MM.1S (cell line): ENCODE measurements around the gene SDC3.

Experiments
- DNase-seq: peaks from one replicate; pipeline ENCODE4 v3.0.0-alpha.2; 2015
- H2AFZ ChIP-seq: fragments of 300-600 bp; sonication (generic); 2 replicates; pipeline ENCODE4 v1.6.0; 2016; ENCODE audit warnings: antibody characterized with exemption, low read length
- H3F3A ChIP-seq: fragments of 300-600 bp; sonication (generic); 2 replicates; pipeline ENCODE4 v1.6.1; 2016; ENCODE audit warnings: mild to moderate bottlenecking, antibody characterized with exemption, low read length, moderate library complexity, mixed read lengths; ENCODE audit not compliant: insufficient read depth
- H3K27ac ChIP-seq: fragments of 300-600 bp; sonication (generic); 2 replicates; pipeline ENCODE4 v1.5.1; 2016; ENCODE audit warnings: mild to moderate bottlenecking, low read length
- H3K27me3 ChIP-seq: fragments of 300-600 bp; sonication (generic); replicated peaks from 2 replicates; pipeline ENCODE4 v1.6.0; 2016; ENCODE audit warnings: low read length; ENCODE audit not compliant: insufficient read depth
- H3K36me3 ChIP-seq: fragments of 300-600 bp; sonication (generic); replicated peaks from 2 replicates; pipeline ENCODE4 v1.6.1; 2016; ENCODE audit warnings: mild to moderate bottlenecking, low read length, mixed read lengths; ENCODE audit not compliant: insufficient read depth
- H3K4me1 ChIP-seq: fragments of 300-600 bp; sonication (generic); 2 replicates; pipeline ENCODE4 v1.6.1; 2016; ENCODE audit warnings: low read length, mixed read lengths
- H3K4me2 ChIP-seq: fragments of 300-600 bp; sonication (generic); 2 replicates; pipeline ENCODE4 v1.6.0; 2016; ENCODE audit warnings: low read depth, low read length
- H3K4me3 ChIP-seq: fragments of 300-600 bp; sonication (generic); 2 replicates; pipeline ENCODE4 v1.5.1; 2016; ENCODE audit warnings: low read length, mixed read lengths
- H3K79me2 ChIP-seq: fragments of 300-600 bp; sonication (generic); 2 replicates; pipeline ENCODE4 v1.6.1; 2016; ENCODE audit warnings: mixed run types, low read length, mixed read lengths
- H3K9ac ChIP-seq: fragments of 300-600 bp; sonication (generic); 2 replicates; pipeline ENCODE4 v1.6.1; 2016; ENCODE audit warnings: low read length, mixed read lengths
- H3K9me2 ChIP-seq: fragments of 300-600 bp; sonication (generic); replicated peaks from 2 replicates; pipeline ENCODE4 v1.6.1; 2016; ENCODE audit warnings: mild to moderate bottlenecking, low read length, mixed read lengths; ENCODE audit not compliant: insufficient read depth
- H3K9me3 ChIP-seq: fragments of 300-600 bp; sonication (generic); replicated peaks from 2 replicates; pipeline ENCODE4 v1.6.1; 2016; ENCODE audit warnings: mild to moderate bottlenecking, low read length, mixed read lengths; ENCODE audit not compliant: insufficient read depth
- H4K20me1 ChIP-seq: fragments of 300-600 bp; sonication (generic); 2 replicates; pipeline ENCODE4 v1.6.1; 2016; ENCODE audit warnings: mild to moderate bottlenecking, low read length, moderate library complexity, mixed read lengths; ENCODE audit not compliant: insufficient read depth
- EZH2 ChIP-seq: fragments of 300-600 bp; sonication (generic); optimal IDR thresholded peaks from 2 replicates; pipeline ENCODE3; 2017; ENCODE audit warnings: low read depth, mild to moderate bottlenecking, antibody characterized with exemption, low read length, mixed read lengths
- EZH2phosphoT487 ChIP-seq: fragments of 300-600 bp; sonication (generic); IDR thresholded peaks from 2 replicates; pipeline ENCODE4 v1.6.1; 2018; ENCODE audit warnings: antibody characterized with exemption, low read length
- TF ChIP-seq, protein P1 (sequence below): fragments of 300-600 bp; sonication (generic); IDR thresholded peaks from 2 replicates; pipeline ENCODE4 v1.5.1; 2016; ENCODE audit warnings: antibody characterized with exemption, low read length, mixed read lengths

Gene SDC3

DNA sequence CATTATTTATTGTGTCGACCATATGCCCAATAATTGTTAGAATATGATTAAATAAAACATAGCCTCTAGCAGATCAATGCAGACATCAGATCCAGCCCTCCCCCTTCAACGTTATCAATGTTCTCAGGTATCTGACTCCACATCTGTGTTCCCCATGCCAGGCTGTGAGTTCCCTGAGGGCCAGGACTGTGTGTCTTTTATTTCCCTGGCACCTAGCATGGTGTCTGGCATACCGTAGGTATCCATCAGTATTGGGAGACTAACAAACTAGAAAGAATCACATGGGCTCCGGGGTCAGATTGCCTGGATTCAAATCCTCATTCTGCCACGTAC is 48.3 kb downstream of the SDC3 start:
- peaks cover 38% of the 10 kb centered on the region for H3K27me3 ChIP-seq
- DNase-seq: no peak

DNA sequence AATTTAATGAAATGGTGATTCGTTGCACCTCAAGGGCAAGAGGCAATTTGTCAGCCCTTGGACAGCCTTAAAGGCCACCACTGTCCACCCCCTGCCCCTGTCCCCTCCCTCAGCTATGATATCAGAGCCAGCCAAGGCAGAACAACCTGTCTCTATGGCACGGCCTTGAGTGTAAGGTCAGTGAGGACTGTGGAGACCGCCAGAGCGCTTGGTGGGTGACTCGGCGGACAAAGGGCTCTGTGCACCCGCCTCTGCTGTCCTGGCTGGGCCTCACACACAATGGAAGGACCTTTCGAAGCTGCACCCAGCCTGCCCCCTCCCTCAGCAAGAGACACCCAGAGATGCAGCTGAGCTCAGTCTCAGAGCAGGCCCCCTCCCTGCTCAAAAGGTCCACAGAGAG is 50.6 kb downstream of the SDC3 start:
- Histone ChIP-seq H3K9me2 (no peaks in the 10 kb centered on the region), H3K4me1 (no peaks in the 10 kb centered on the region), H3K4me3 (no peak overlapping the region), H3K4me2 (no peak overlapping the region), H3K79me2 (no peaks in the 10 kb centered on the region), H3K27ac (no peak overlapping the region), H3F3A (no peaks in the 10 kb centered on the region), H3K9me3 (no peaks in the 10 kb centered on the region), H3K27me3 (peaks cover 40% of the 10 kb centered on the region), H4K20me1 (no peaks in the 10 kb centered on the region), H2AFZ (no peak overlapping the region), H3K9ac (no peak overlapping the region), H3K36me3 (no peaks in the 10 kb centered on the region)
- no peak for TF ChIP-seq EZH2
- TF ChIP-seq, protein P1, sequence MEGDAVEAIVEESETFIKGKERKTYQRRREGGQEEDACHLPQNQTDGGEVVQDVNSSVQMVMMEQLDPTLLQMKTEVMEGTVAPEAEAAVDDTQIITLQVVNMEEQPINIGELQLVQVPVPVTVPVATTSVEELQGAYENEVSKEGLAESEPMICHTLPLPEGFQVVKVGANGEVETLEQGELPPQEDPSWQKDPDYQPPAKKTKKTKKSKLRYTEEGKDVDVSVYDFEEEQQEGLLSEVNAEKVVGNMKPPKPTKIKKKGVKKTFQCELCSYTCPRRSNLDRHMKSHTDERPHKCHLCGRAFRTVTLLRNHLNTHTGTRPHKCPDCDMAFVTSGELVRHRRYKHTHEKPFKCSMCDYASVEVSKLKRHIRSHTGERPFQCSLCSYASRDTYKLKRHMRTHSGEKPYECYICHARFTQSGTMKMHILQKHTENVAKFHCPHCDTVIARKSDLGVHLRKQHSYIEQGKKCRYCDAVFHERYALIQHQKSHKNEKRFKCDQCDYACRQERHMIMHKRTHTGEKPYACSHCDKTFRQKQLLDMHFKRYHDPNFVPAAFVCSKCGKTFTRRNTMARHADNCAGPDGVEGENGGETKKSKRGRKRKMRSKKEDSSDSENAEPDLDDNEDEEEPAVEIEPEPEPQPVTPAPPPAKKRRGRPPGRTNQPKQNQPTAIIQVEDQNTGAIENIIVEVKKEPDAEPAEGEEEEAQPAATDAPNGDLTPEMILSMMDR: no peak
- no peak for TF ChIP-seq EZH2phosphoT487
- DNase-seq: no peak

More for the DNA sequence above, 48.3 kb downstream of the SDC3 start:
- no peak overlapping the region for H3K4me2 ChIP-seq
- no peaks in the 10 kb centered on the region for H3K36me3 ChIP-seq
- H3K9ac ChIP-seq: no peak overlapping the region
- no peaks in the 10 kb centered on the region for H3F3A ChIP-seq
- H3K9me2 ChIP-seq: no peaks in the 10 kb centered on the region
- H3K27ac ChIP-seq: no peak overlapping the region
- H3K4me3 ChIP-seq: no peak overlapping the region
- no peak overlapping the region for H2AFZ ChIP-seq
- no peaks in the 10 kb centered on the region for H3K9me3 ChIP-seq
- H4K20me1 ChIP-seq: no peaks in the 10 kb centered on the region
- no peaks in the 10 kb centered on the region for H3K4me1 ChIP-seq
- no peak for TF ChIP-seq EZH2
- TF ChIP-seq EZH2phosphoT487: no peak
- TF ChIP-seq, protein P1: no peak
- H3K79me2 ChIP-seq: no peaks in the 10 kb centered on the region

DNA sequence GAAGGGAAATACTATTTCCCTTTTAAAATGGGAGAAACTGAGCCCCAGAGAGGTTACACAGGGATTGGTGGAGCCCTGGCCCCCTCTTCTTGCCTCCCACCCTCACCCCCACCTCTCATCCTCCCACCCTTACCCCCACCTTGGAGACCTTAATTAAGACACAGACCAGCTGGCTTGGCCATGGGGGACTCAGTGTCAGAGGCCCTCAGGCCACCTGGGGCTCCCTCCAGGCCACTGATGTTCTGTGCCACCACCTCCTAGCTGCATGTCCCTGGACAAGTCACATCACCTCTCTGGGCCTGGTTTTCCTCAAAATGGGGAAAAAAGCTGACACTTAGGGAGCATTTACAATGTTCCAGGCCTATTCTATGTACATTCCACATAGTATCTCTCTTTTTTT is 51.5 kb downstream of the SDC3 start:
- H3K4me3 ChIP-seq: no peak overlapping the region
- no peaks in the 10 kb centered on the region for H3K36me3 ChIP-seq
- H4K20me1 ChIP-seq: no peaks in the 10 kb centered on the region
- H3K9me2 ChIP-seq: no peaks in the 10 kb centered on the region
- peaks cover 40% of the 10 kb centered on the region for H3K27me3 ChIP-seq
- H3K27ac ChIP-seq: no peak overlapping the region
- no peak overlapping the region for H3K9ac ChIP-seq
- no peak overlapping the region for H3K4me2 ChIP-seq
- no peaks in the 10 kb centered on the region for H3K79me2 ChIP-seq
- H3K9me3 ChIP-seq: no peaks in the 10 kb centered on the region
- no peaks in the 10 kb centered on the region for H3F3A ChIP-seq
- TF ChIP-seq EZH2 (no peak), EZH2phosphoT487 (no peak)
- TF ChIP-seq, protein P1: no peak
- no peak for DNase-seq
- no peak overlapping the region for H2AFZ ChIP-seq
- no peaks in the 10 kb centered on the region for H3K4me1 ChIP-seq
